Upper lobe of left lung (tissue), 4 donors: ENCODE results near the gene MTFP1.
A peak's percentile ranks its signal among the peaks of the same experiment; 100 is the strongest.

Source experiments
- CTCF ChIP-seq, 6 experiments: fragments of 450-650 bp in 4 of 6; fragments of 200-600 bp in 2 of 6; sonication (generic) in 2 of 6; IDR thresholded peaks; one replicate each; pipeline ENCODE4 v1.5.1; 2016 to 2019; ENCODE audit warnings: antibody characterized with exemption in 6 of 6
- POLR2A ChIP-seq, 4 donors: fragments of 450-650 bp; IDR thresholded peaks; one replicate each; pipeline ENCODE4 v1.5.1; 2016 to 2017; ENCODE audit warnings: antibody characterized with exemption in 4 of 4, mild to moderate bottlenecking in 2 of 4
- POLR2AphosphoS5 ChIP-seq, 2 donors: sonication (generic); formaldehyde crosslinking; IDR thresholded peaks; one replicate each; pipeline ENCODE4 v1.5.1; 2017; ENCODE audit warnings: antibody characterized with exemption in 2 of 2

GRCh38 chr22:30386960-30387827, 38.4 kb upstream of the MTFP1 start, which contains the start of gene RNF215:
- peak; percentile 95 to 98 (median 97) for TF ChIP-seq CTCF (IDR thresholded peaks at IDR 0.05)
- TF ChIP-seq POLR2A (IDR thresholded peaks at IDR 0.05): peak in 1 of 4 donors; percentile 26
- no peak for TF ChIP-seq POLR2AphosphoS5 (IDR thresholded peaks at IDR 0.05)
